GM21529 (cell line): ENCODE data around the gene OR51B6.
"Not testable (repeated sequence)": the region's sequence is repeated elsewhere in the genome, so short reads cannot be mapped to it uniquely, and the experiment has no call there.

Experiments
- ATAC-seq: cut with Tn5 transposase; IDR thresholded peaks from one replicate; pipeline ENCODE4 v1.9.1; 2021; ENCODE audit not compliant: unreplicated experiment

OR51B6 gene, protein sequence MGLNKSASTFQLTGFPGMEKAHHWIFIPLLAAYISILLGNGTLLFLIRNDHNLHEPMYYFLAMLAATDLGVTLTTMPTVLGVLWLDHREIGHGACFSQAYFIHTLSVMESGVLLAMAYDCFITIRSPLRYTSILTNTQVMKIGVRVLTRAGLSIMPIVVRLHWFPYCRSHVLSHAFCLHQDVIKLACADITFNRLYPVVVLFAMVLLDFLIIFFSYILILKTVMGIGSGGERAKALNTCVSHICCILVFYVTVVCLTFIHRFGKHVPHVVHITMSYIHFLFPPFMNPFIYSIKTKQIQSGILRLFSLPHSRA

DNA sequence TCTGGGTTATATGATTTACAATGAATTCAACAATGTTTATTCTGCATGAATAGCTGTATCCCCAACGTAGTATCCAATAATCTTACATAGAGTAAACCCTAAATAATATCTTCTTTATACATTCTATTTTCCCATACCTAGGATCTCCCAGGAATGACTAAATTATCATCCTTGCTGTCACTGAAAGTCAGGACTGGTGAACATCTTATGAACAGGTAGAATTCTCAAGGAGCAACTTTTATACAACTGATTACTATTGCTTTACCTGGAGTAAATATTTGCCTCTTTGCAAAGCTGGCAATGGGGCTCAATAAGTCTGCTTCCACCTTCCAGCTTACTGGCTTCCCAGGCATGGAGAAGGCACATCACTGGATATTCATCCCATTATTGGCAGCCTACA lies at the start of gene OR51B6:
Gene OR51B6 (plus strand): TSS at position 301 of the 400 bp plus-strand sequence. CDS start 0 bp downstream, at position 301.
- no peak for ATAC-seq

DNA sequence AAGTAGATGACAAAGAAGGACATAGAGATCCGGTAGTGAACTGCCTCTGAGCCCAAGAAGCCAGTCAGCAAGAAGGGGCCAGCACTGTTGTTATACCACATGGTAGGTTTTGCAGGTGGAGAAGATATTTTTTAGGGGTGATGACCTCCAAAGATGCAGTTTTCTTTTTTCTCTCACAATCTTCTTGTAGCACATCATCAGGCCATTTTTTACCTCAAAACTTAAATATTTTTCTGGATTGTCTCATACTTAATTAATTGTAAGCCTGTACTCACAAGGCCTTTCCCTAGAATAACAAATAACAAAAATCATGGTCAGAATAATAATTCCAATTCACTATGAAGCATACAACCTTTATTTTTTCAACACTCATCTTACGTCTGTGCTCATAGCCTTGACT lies 49.5 kb upstream of the OR51B6 start, which contains the start of gene OR51B4:
Gene OR51B4 (minus strand): TSS at position 101 of the 400 bp plus-strand sequence. CDS start 0 bp downstream, at position 101.
- no peak for ATAC-seq

DNA sequence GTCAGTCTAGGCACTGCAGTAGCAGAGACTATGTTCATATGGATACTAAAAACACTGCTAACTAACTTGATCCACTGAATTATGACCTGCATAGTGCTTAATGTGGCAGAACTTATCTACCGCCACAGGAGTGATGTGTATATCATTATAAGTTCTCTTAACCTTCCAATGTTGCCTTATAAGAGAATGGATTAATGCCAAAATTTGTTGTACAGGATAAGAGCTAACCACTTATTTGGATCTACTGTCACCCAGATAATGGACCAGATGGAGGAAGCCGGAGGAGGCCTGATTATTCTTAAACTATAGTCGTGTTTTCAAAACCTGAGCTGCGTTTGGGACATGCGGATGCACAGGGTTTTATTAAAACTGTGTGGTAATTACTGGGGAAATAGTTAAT lies 47.7 kb upstream of the OR51B6 start:
- ATAC-seq = no peak

DNA sequence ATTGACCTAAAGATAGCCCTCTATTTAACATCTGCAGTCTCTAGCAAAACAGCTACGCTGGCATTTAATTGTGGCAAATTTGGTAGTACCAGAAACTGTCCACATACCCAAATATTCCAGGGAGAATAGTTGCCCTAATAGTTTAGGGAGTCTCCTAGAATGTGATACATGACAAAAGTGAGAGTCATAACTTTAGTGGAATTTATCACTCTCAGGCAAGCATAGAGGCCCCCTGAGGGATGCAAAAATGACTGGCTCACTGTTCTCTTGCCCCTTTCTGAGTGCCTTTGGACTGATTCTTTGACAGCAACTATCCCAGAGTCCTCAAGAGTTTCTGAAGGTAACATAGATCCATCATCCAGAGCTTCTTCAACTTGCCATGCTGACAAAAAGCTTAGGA lies 47.3 kb upstream of the OR51B6 start:
- ATAC-seq = no peak

DNA sequence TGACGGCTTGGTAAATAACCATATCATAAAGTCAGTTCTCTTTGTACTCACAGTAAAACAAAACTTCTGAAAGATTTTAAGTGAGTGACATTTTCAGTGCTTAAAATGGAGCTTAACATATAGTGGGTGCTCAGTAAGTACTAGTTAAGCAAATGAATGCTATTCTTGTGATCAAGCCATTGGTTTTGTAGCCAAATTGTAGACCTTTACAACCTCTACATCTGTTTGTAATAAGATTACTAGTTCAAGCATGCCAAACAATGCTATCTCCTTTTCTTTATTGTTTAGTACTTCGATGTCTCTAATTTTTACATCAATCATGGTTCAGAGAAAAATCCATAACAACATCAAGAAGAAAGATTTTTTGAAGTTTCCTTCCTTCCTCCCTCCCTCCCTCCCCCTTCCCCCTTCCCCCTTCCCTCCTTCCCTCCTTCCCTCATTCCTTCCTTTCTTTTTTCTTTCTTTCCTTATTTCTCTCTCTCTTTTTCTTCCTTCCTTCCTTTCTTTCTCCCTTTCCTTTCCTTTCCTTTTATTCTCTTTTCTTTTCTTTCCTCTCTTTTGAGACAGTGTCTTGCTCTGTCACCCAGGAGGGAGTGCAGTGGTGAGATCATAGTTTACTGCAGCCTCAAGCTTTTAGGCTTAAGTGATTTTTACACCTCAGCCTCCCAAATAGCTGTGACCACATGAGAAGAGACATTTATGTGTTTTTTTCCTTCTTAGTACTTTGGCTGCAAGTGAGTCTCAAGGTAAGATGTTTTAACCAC lies 43.9 kb upstream of the OR51B6 start:
- ATAC-seq = no peak

DNA sequence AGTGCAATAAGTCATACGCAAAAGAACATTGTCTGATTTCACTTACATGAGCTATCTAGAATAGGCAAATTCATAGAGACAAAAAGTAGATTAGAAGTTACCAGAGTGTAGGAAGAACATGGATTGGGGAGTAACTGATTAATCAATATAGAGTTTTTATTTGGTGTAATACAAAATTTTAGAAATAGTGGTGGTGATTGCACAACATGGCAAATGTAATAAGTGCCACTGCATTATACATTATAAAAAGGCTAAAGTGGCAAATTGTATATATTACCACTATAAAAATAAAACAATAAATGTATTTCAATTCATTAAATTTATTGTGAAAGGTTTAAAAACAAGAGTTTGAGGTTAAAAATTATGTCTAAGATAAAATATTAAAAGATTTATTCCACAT lies 40.9 kb upstream of the OR51B6 start:
- no peak for ATAC-seq

DNA sequence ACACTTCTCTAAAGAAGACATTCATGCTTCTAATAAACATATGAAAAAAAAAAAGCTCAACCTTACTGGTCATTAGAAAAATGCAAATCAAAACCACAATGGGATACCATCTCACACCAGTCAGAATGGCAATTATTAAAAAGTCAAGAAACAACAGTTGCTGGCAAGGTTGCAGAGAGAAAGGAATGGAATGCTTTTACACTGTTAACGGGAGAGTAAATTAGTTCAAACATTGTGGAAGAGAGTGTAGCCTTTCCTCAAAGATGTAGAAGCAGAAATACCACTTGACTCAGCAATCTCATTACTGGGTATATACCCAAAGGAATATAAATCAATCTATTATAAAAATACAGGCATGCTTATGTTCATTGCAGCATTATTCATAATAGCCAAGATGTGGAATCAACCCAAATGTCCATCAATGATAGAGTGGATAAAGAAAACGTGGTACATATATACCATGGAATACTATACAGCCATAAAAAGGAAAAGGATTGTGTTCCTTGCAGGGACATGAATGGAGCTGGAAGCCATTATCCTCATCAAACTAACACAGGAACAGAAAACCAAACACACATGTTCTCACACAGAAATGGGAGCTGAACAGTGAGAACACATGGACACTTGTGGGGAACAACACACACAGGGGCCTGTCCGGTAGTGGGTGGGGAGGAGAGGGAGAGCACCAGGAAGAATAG lies 37.8 kb upstream of the OR51B6 start:
- not testable (repeated sequence) for ATAC-seq

DNA sequence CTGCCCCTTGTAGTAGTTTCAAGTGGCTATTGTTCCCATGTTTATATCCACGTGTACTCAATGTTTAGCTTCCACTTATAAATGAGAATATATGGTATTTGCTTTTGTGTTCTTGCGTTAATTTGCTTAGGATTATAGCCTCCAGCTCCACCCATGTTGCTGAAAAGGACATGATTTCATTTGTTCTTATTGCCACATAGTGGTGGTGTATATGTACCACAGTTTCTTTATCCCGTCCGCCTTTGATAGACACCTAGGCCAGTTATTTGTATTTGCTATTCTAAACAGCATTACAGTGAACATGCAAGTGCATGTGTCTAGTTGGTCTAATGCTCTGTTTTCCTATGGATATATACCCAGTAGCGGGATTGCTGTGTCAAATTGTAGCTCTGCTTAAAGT lies 34.0 kb upstream of the OR51B6 start:
- ATAC-seq = no peak

DNA sequence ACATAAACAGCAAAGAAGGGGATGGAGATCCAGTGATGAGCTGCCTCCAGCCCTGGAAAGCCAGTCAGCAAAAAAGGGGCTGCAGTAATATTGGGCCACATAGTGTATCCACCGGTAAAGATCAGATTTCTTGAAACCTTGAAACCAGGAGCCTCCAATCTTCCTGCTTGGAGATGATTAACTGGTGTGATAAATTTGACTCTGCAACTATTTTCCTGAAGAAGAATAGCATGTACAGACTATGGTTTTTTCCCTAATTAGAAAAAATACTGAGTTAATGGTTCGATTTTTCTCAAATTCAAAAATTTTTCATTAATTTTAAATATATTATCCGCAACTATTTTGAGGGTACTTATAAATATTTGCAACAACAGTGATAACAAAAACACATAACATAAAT lies 27.1 kb upstream of the OR51B6 start, which contains the start of gene OR51B2:
Gene OR51B2 (minus strand): TSS at position 101 of the 400 bp plus-strand sequence. CDS start 0 bp downstream, at position 101.
- ATAC-seq = no peak

DNA sequence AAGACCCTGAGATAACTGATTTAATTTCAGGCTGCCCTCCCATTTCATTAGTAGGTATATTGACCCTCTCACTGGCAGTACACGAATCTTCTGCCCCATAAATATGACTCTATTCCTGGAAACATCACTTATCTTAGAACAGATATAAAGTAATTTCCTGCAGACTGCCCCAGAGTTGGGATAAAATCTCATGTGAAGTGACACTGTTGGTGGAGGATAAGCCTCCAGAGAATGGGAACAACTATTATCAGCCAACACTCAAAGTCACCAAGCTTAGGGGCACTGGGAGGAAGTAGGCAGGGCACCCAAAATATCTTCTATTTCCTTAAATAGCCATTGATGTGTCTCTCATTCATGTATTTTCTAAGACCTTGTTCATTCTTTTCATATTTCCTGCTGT lies 16.1 kb upstream of the OR51B6 start:
- ATAC-seq = no peak

DNA sequence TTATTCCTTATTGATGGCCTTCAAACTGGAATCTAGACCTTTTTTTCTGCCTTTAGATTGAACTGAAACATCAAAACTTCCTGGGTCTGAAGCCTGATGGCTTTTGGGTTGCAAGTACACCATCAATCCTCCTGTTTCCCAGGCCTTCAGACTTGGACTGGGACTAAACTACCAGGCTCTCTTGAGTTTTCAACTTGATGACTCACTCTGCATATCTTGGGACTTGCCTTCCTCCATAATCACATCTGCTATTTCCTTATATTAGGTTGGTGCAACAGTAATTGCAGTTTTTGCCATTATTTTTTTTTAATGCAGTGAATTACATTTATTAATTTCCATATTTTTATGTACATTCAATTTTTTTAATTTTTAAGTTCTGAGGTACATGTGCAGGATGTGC lies 15.0 kb upstream of the OR51B6 start:
- ATAC-seq = no peak

DNA sequence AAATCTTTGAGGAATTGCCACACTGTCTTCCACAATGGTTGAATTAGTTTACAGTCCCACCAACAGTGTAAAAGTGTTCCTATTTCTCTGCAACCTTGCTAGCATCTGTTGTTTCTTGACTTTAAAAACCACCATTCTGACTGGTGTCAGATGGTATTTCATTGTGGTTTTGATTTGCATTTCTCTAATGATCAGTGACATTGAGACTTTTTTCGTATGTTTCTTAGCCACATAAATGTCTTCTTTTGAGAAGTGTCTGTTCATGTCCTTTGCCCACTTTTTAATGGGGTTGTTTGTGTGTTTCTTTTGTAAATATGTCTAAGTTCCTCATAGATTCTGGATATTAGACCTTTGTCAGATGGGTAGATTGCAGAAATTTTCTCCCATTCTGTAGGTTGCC lies 14.1 kb upstream of the OR51B6 start:
- not testable (repeated sequence) for ATAC-seq

DNA sequence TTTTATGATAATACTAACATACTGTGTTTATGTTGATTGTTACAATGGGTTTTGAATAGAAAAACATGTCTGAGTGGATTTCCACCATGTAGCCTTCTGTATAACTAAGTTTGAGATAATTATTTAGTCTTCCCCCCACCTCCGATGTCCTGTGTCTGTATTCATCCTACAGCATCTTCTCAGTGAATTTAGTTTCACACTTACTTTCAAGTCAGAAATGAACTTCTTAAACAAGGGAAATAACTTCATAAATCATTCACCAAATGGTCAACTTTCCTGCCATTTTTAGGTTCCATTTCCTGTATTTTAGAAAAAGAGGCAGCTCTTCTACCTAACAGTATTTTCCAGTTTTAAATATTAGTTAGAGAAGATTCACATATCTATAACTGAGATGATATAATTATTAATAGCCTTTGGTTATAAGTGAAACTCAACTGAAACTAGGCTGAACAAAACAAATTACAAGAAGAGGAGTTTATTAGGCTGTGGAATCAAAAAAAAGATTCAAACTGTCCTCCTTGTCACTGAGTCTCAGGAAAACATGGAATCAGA lies 11.5 kb upstream of the OR51B6 start:
- ATAC-seq = peak; percentile 79

DNA sequence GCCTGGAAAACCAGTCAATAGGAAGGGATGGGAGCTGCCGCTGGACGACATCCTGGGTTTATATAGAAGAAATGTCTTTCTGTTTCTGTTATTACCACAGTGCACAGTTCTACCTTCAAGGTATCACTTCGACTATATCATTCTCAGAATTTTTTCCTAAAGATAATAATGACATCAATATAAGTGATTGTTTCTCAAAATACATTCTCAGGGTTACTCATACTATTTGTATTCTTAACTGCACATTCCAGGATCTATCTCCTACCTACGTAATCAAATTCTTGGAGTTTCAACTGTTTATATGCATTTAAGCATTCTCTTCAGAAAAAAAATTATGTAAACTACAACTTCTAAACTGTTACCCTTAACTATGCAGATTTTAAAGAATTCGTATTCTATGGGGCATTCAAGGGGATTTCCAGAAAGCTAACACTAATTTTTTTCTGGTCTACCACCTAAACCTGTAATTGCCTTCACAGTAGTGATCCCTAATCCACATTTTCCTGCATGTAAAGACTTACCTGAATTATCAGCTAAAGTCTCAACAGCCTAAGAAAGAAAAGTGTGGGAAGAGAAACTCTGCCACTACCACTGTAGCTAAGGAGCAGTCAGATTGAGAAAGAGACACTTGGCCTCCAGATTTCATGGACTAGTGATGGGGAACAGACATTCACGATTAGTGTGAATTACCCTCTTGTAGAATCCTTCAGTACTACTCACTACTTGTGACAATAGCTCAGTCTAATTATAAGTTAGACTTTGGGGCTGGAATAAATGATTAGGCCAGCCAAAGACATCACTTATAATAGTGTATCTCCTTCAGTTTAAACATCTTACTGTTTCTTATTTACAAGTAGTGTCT lies 7.6 kb upstream of the OR51B6 start, which contains the start of gene OR51B5:
Gene OR51B5 (minus strand): TSS at position 51 of the 862 bp plus-strand sequence. CDS start 0 bp downstream, at position 51.
- no peak for ATAC-seq

DNA sequence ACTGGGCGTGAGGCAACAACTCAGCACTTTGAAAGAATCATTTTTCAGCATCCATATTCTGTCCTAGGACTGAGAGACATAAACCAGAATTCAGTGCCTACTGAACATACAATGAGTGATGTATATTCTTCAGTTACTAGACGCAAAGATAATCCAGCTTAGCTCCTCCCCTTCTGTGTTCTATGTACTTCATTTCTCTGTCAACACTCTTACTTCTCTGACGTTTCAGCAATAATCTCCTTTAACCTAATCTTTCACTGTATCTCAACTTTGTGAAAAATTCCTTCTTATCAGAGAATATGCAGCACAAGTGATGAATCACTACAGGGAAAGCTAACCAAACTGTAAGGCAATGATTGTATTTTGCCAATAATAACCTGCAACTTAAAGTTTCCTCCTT lies 5.5 kb upstream of the OR51B6 start:
- ATAC-seq = no peak

DNA sequence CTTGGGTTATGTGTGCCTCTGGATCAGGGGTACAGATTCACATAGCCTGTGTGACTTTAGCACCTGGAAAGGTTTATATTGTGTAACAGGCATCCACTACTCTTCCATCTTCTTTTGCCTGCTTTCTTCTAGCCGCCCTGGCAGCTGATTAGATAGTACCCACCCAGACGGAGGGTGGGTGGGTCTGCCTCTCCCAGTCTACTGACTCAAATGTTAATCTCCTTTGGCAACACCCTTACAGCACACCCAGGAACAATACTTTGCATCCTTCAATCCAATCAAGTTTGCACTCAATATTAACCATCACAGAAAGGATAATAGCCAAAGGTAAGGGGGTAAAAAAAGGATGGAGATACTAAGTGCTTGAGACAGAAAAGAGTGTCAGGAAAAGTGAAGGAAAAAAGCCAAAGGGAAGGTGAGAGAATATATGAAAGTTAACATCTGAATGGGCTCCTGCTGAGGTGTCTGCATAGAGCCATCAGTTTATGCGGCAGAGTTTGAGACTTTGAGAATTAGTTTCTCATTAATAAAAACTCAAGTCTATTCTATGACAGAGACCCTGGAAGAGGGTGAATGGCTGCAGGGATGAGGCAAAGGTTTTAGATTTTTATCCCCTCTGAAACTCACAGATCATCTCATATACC lies 2.6 kb upstream of the OR51B6 start:
- ATAC-seq = no peak

DNA sequence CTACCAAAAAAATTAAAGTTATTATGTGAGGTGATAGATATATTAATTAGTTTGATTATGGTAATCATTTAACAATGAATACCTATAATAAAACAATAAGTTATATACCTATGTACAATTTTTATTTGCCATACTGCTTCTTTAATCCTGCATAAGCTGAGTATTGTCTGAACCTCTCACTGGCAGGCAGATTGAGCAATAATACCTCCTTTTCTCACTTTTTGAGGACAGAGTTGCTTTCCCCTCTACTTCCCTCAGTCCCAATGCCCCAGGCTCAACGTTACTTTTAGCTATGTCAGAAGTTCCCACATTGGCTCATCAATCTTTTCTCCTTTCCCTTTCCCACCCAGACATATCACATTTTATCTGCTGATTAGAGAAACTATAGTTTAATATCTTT lies 1.8 kb upstream of the OR51B6 start:
- ATAC-seq = no peak

DNA sequence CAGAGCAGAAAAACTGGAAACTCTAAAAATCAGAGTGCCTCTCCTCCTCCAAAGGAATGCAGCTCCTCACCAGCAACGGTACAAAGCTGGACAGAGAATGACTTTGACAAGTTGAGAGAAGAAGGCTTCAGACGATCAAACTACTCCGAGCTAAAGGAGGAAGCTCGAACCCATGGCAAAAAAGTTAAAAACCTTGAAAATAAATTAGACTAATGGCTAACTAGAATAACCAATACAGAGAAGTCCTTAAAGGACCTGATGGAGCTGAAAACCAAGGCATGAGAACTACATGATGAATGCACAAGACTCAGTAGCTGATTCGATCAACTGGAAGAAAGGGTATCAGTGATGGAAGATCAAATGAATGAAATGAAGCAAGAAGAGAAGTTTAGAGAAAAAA lies 4.7 kb downstream of the OR51B6 start:
- not testable (repeated sequence) for ATAC-seq

DNA sequence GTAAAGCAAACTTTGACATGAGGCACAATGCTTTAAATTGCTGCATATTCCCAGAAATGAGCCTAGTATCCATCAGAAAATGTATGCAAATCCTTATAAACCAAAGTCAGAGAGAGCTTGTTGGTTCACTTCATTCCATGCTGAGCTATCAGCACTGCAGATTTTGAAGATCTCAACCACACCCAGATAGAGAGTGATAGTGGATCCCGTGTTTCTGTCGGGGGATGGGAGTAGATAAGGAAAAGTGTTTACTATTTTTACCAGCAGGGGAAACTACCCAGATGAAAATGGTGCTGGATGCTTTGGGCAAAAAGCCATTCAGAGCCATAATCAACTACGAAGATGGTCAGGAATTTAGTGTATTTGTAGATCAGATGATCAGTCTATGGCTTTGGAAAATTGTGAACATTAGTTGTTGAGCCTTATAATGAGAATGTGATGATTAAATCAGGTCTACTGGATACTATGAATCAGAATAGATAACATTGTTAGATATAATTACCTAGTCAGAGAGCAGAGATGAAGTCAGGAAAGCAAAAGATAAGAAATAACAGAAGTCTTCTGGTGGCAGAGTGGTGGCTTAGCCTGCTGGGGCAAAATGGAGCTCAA lies 10.8 kb downstream of the OR51B6 start:
- no peak for ATAC-seq
